ENCODE data around the gene KRTAP17-1.

The KRTAP17-1 gene

DNA sequence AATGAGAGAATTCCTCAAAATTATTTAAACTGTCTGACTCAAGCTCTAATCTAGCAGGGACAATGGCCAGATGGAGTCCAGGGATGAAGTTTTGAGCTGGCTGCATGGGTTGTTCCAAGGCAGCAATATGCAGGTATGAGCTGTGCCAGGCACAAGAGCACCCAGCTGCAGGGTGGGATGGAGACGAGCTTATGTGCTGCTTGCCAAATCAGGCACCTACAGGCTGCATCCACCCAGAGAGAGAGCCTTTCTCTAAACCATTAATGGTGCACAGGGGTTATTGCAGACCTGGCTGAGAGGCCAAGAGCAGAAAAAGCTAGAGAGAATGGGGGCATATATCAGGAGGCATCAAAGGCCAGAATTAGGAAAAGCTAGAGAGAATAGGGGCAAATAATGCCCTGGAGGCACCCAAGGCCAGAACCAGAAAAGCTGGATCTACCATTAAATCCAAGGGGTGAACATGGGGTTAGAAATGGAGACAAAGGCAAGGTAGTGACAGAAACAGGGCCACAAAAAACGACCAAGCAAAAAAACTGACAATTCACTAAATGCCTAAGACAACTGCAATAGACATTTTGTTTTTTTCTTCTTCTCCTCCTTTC lies 24.2 kb upstream of the KRTAP17-1 start:
- peak overlapping the region; percentile 77 for H3K27ac Mint-ChIP-seq
- peaks cover 6% of the 10 kb centered on the region for H3K36me3 Mint-ChIP-seq (ENCODE audit: low read depth)
- peak overlapping the region; percentile 44 for H3K4me3 Mint-ChIP-seq
- H3K27me3 Mint-ChIP-seq (ENCODE audit: low read depth): peaks cover 33% of the 10 kb centered on the region
- peaks cover 35% of the 10 kb centered on the region for H3K4me1 Mint-ChIP-seq (ENCODE audit: low read depth)
- H3K9me3 Mint-ChIP-seq: peaks cover 17% of the 10 kb centered on the region

DNA sequence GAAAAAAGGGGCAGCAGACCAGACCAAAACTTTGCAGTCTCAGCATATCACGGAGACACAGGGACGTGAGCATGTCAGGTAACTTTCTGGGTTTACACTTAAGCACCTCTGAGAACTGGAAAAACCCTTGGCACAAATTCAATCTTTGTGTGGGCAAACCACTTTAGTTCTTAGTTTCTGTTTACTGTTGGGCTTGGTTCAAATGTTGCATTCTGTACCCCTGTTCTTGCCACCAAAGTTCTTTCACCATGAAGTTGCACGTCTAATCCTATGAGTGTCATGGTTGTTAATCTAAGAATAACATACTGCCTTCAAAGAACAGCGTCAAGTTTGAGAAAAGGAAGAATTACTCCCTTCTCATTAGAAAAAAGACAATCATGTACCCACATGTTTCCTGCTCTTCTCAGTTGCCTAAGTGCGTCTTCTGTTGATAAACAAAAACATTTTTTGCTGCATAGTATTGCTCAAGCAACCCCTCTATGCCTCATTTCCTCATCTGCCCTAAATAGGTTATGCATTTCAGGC lies 23.5 kb upstream of the KRTAP17-1 start:
- Mint-ChIP-seq H3K27me3 (ENCODE audit: low read depth) (peaks cover 34% of the 10 kb centered on the region), H3K4me1 (ENCODE audit: low read depth) (peaks cover 35% of the 10 kb centered on the region), H3K4me3 (peak overlapping the region; percentile 43), H3K9me3 (peaks cover 17% of the 10 kb centered on the region), H3K27ac (peak overlapping the region; percentile 77), H3K36me3 (ENCODE audit: low read depth) (peaks cover 6% of the 10 kb centered on the region)

DNA sequence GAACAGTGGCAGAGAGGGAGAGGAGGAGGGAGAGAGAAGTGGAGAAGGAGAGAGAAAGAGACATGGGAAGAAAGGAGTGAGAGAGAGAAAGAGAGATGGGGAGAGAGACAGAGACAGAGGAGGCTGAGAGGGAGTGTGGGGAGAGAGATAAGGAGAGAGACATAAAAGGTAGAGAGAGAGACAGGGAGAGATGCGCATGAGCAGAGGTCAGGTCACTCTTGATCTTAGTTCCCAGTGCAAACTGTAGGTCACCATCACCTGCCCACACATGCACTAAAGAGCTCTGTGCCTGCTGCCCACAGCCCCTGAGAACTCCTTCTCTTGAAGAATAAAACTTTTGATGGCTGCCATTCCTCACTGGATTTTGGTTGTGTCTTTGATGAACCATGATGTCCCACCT lies 20.2 kb upstream of the KRTAP17-1 start:
- no peaks in the 10 kb centered on the region for H3K9me3 Mint-ChIP-seq
- peaks cover 42% of the 10 kb centered on the region for H3K27me3 Mint-ChIP-seq (ENCODE audit: low read depth)
- H3K27ac Mint-ChIP-seq: no peak overlapping the region
- peaks cover 23% of the 10 kb centered on the region for H3K4me1 Mint-ChIP-seq (ENCODE audit: low read depth)
- H3K4me3 Mint-ChIP-seq: no peak overlapping the region
- H3K36me3 Mint-ChIP-seq (ENCODE audit: low read depth): no peaks in the 10 kb centered on the region

DNA sequence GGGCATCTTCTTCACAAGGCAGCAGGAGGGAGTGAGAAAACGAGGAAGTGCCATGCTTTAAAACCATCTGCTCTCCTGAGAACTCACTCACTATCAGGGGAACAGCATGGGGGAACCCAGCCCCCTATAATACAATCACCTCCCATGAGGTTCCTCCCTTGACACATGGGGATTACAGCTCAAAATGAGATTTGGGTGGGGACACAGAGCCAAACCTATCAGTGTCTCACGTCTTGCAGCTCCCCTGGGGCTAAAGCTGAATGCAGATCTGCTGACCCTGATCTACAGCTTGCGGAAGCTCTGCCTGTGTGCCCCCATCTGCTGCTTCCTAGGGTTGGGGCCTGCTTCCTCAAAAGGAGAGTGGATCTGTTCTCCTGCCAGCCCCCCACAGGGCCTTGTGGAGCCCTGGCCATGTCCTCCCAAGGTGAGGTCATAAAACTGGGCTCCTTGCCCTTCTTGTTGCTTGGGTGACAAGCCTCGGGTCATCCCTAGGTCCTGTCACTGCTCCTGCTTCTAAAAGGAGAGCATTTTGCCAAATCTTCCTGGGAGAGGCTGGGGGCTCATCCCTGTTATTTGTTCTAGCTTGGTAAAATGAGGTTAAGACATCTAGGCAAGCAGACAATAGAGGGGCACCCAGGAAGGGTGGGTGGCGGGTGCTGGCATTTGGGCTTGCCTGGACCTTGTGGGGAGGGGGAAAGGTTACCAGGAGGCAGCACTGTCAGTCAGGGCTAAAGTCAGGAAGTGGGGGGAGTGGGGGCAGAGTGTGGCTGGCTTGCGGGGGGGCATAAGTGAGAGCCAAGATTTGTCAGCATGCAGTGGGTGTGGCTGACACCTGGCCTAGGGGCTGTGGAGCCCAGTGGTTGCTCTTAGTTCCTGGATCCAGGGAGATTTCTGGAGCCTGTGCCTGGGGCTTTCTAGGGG lies 19.1 kb upstream of the KRTAP17-1 start:
- Mint-ChIP-seq H3K27ac (no peak overlapping the region), H3K4me1 (ENCODE audit: low read depth) (peaks cover 13% of the 10 kb centered on the region), H3K4me3 (no peak overlapping the region), H3K9me3 (no peaks in the 10 kb centered on the region), H3K36me3 (ENCODE audit: low read depth) (no peaks in the 10 kb centered on the region), H3K27me3 (ENCODE audit: low read depth) (peaks cover 37% of the 10 kb centered on the region)

DNA sequence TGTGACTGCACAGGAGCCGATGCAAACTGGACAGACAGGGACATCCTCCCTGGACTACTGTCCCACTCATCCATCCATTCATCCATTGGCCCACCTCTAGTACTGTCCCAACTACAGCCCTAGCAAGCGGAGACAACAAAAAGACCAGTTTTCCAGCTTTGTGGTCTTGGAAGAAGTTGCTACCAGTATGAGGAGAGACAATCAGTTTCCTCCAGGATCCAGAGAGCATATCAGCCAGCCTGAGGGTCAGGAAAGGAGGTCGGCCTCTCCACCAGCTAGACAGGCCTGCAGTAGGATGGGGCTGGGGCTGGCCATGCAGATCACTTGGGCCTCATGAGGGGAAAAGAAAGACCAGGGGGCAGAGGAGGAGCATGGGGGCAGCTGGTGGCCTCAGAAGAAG lies 18.3 kb upstream of the KRTAP17-1 start:
- no peak overlapping the region for H3K27ac Mint-ChIP-seq
- H3K9me3 Mint-ChIP-seq: no peaks in the 10 kb centered on the region
- peaks cover 5% of the 10 kb centered on the region for H3K4me1 Mint-ChIP-seq (ENCODE audit: low read depth)
- H3K4me3 Mint-ChIP-seq: no peak overlapping the region
- H3K27me3 Mint-ChIP-seq (ENCODE audit: low read depth): peaks cover 30% of the 10 kb centered on the region
- no peaks in the 10 kb centered on the region for H3K36me3 Mint-ChIP-seq (ENCODE audit: low read depth)

DNA sequence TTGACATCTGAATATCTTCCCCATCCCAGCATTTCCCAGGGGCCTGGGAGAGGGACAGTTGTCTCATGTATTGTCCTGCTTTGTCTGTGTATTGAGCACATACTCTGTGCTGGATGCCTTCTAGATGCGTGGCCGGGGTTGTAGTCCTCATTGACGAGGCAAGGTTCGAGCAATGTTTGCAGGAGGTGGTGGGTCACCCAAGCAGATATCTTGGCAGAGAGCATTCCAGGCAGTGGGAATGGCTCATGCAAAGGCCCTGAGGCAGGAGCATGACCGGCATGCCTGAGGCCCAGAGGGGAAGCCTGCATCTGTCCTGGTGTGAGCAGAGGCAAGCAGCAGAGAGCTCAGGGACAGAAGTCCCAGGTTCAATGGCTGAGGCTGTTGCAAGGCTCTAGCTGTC lies 17.6 kb upstream of the KRTAP17-1 start:
- Mint-ChIP-seq H3K4me3 (no peak overlapping the region), H3K27me3 (ENCODE audit: low read depth) (peaks cover 27% of the 10 kb centered on the region), H3K4me1 (ENCODE audit: low read depth) (no peaks in the 10 kb centered on the region), H3K36me3 (ENCODE audit: low read depth) (no peaks in the 10 kb centered on the region), H3K9me3 (no peaks in the 10 kb centered on the region), H3K27ac (no peak overlapping the region)

DNA sequence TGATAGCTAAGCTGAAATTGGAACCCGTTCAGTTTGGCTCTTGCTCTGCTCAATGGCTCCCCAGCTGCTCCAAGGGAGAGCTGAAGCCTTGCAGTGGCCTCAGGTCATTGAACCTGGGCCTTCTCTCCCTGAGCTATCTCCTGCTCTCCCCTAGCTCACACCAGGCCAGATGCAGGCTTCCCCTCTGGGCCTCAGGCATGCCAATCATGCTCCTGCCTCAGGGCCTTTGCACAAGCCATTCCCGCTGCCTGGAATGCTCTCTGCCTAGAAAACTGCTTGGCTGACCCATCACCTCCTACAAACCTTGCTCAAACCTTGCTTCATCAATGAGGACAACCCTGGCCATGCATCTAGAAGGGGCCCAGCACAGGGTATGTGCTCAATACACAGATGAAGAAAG lies 16.7 kb upstream of the KRTAP17-1 start:
- peaks cover 27% of the 10 kb centered on the region for H3K27me3 Mint-ChIP-seq (ENCODE audit: low read depth)

DNA sequence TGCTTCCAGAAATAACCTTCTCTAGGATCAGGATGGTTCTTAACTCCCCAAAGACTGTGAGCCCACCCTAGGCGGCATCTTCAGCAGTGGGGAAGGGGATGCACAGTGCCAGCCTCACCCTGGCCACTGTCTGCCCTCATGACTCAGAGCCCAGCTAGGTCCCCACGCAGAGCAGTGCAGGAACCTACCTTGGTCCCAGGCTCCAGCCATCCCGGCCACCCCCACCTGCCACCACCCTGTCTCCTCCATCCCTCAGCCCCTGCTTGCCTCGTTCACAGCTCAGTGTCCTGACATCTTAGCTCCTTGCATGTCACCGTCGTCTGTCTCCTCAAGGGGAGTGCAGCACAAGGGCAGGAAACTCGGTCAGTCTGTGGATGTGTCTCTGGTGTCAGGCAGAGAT lies 16.1 kb upstream of the KRTAP17-1 start:
- no peak overlapping the region for H3K27ac Mint-ChIP-seq
- H3K9me3 Mint-ChIP-seq: no peaks in the 10 kb centered on the region
- H3K36me3 Mint-ChIP-seq (ENCODE audit: low read depth): no peaks in the 10 kb centered on the region
- H3K4me1 Mint-ChIP-seq (ENCODE audit: low read depth): no peaks in the 10 kb centered on the region
- peaks cover 27% of the 10 kb centered on the region for H3K27me3 Mint-ChIP-seq (ENCODE audit: low read depth)
- H3K4me3 Mint-ChIP-seq: no peak overlapping the region

More for the DNA sequence above, 16.7 kb upstream of the KRTAP17-1 start:
- Mint-ChIP-seq H3K4me1 (ENCODE audit: low read depth) (no peaks in the 10 kb centered on the region), H3K27ac (no peak overlapping the region), H3K36me3 (ENCODE audit: low read depth) (no peaks in the 10 kb centered on the region), H3K4me3 (no peak overlapping the region), H3K9me3 (no peaks in the 10 kb centered on the region)

DNA sequence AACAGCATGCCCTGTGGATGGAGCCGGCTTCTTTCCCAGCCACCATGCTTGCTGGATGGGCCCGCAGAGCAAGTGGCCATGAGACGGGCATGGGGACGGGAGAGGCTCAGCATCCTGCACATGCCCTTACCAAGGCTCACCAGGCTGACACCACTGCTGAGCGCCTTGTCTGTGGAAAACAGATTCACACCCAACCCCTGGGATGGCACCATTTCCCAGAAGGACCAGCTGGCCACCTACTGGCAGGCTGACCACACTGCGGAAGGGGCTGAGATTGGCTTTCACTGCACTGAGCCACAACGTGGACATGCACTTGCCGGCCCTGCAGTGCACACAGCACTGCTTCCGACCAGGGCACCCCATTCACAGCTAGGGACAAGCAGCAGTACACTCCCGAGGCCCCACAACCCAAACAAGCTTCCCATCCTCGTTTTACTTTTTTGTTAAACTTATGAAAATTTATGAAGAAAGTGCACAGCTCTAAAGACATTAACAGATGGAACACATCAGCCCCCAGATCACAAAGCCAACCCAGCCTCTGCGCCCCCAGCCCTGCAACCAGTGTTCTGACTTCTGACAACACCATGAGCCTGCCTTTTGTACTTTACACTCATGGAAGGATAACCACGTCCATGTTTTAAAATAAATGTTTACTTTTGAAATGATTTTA lies 13.9 kb upstream of the KRTAP17-1 start:
- H3K36me3 Mint-ChIP-seq (ENCODE audit: low read depth): no peaks in the 10 kb centered on the region
- H3K27ac Mint-ChIP-seq: no peak overlapping the region
- H3K4me1 Mint-ChIP-seq (ENCODE audit: low read depth): no peaks in the 10 kb centered on the region
- peaks cover 15% of the 10 kb centered on the region for H3K27me3 Mint-ChIP-seq (ENCODE audit: low read depth)
- H3K4me3 Mint-ChIP-seq: no peak overlapping the region
- no peaks in the 10 kb centered on the region for H3K9me3 Mint-ChIP-seq

DNA sequence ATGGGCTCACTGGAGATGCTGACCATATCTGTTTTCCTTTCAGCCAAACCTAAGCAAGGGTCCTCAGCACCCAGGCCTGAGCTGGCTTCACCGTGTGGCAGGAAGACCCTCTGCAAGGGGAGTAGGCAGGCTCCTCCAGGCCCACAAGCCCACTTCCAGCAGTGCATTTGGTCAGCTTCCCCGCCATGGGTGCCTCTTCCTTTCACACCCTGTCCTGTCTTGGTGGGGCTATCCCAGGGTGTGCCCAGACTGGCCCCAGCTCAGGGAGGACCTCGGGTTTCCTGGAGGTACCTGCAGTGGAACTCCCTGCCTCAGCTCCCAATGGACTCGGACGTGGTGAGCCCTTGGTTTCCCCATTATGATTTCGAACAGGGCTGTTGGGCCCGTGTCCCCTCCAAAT lies 12.7 kb upstream of the KRTAP17-1 start:
- Mint-ChIP-seq H3K9me3 (no peaks in the 10 kb centered on the region), H3K4me3 (no peak overlapping the region), H3K27ac (no peak overlapping the region), H3K36me3 (ENCODE audit: low read depth) (no peaks in the 10 kb centered on the region), H3K27me3 (ENCODE audit: low read depth) (peaks cover 7% of the 10 kb centered on the region), H3K4me1 (ENCODE audit: low read depth) (no peaks in the 10 kb centered on the region)

DNA sequence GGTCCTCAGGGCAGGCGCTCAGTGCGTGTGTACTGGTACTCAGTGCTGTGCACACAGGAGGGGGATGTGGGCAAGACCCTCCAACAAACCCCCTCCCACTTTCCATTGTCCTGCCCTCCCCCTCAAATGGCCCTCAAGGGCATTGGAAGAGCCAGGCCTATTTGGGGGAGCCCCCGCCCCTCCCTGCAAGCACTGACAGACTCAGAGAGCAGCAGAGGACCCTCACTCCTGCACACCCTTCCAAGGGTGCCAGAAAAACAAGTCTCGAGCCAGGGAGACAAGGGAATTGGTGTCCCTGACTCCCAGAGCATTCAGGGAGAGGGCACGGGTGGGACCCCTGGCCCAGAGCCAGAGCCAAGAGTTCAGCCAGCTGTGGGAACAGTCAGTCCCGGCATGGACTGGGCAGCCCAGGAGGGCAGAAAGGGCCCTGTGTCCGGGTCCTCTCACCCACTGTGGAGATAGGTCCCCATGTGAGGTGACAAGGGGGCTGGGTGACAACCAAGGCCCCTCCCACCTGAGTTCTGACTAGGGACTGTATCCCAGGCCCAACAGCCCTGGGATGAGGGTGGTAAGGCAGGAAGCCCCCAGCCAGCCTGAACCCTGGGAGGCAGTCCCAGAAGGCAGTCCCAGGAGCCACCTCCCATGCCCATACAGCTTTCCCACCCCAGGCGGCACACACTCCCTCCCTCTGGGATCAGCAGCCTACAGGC lies 12.1 kb upstream of the KRTAP17-1 start:
- Mint-ChIP-seq H3K27ac (no peak overlapping the region), H3K27me3 (ENCODE audit: low read depth) (peaks cover 5% of the 10 kb centered on the region), H3K36me3 (ENCODE audit: low read depth) (no peaks in the 10 kb centered on the region), H3K4me1 (ENCODE audit: low read depth) (no peaks in the 10 kb centered on the region), H3K4me3 (no peak overlapping the region), H3K9me3 (no peaks in the 10 kb centered on the region)

DNA sequence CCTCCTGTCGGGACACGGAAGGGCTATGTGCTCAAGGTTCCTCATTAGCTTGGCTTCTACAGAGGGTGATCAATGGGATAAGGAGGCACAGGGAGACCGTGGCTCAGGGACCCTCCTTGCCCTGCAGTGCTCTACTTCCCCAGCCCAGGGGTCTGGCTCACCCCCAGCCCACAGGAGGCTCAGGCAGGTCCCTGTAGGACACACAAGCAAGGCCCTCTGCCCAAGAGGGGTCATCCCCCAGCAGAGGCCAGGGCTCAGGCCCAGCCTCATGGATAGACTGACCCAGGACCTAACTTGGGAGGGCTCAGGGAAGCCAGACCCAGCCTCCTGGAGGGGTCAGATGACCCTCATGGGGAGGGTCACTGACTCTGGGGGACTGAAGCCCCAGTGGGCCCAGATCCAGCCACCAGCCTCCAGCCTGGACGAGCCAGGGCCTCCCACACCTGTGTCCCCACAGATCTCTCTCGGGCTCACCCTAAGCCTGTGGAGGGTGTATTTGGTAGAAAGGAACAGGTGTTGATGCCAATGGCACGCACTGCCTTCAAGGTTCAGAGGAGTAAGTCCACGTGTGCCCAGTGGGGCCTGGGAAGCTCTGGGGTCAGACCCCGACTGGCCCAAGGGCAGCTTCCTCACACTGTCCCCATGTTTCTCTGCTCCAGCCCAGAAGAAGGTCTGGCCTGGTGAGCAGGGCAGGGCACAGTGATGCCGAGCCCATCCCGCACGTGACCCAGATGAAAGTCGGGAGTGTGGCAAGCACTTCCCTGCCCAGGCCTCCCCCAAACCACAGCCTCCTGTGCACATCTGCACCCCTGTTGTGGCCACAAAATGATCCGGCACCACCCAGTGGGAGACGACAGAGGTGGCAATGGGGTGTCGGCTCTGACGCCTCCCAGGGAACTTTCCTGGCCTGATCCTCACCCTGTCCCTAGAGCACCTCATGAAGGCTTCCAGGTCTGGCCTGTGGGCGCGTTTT lies 10.9 kb upstream of the KRTAP17-1 start:
- H3K27me3 Mint-ChIP-seq (ENCODE audit: low read depth): peaks cover under 1% of the 10 kb centered on the region
- H3K9me3 Mint-ChIP-seq: no peaks in the 10 kb centered on the region
- H3K27ac Mint-ChIP-seq: no peak overlapping the region
- no peaks in the 10 kb centered on the region for H3K36me3 Mint-ChIP-seq (ENCODE audit: low read depth)
- H3K4me3 Mint-ChIP-seq: no peak overlapping the region
- H3K4me1 Mint-ChIP-seq (ENCODE audit: low read depth): no peaks in the 10 kb centered on the region

DNA sequence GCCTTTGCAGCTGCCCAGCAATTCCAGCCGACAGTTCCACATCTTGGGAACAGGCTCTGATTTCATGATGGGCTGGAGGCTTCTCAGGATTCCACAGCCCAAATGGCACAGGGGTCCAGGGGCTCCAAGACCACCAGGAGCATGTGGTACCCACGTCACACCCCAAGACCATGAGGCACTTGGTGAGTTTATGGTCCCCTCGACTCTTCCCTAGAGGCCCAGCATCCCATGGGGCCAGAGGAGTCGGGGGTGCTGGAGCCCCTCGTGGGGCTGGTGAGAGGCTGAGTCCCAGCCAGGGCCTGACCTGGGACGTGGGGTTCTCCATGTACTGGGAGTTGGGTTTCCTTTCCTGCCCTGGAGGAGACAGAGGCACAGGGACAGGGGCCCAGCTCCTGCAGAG lies 10.1 kb upstream of the KRTAP17-1 start:
- no peak overlapping the region for H3K27ac Mint-ChIP-seq
- H3K4me3 Mint-ChIP-seq: no peak overlapping the region
- H3K4me1 Mint-ChIP-seq (ENCODE audit: low read depth): no peaks in the 10 kb centered on the region
- H3K27me3 Mint-ChIP-seq (ENCODE audit: low read depth): no peaks in the 10 kb centered on the region
- peaks cover 2% of the 10 kb centered on the region for H3K9me3 Mint-ChIP-seq
- H3K36me3 Mint-ChIP-seq (ENCODE audit: low read depth): no peaks in the 10 kb centered on the region

Measured in T-helper 1 cell treated with Interleukin-12 subunit alpha and Interleukin-12 subunit beta and Interleukin-4 antibody, amounts not matched to agents 30 μg/mL and 1 μg/mL, for 36 hours (primary cell).